Measurements from ENCODE around the gene SS18L1.

SS18L1 gene

GRCh38 chr20:62164879-62165761, 21.6 kb downstream of the SS18L1 start:
- Histone ChIP-seq H3K27me3 (replicated peaks; ENCODE audit: control insufficient read depth, insufficient read depth, low read length) (no peaks in the 10 kb centered on the region), H3K36me3 (ENCODE audit: control insufficient read depth, insufficient read depth, low read length) (peaks cover 35% of the 10 kb centered on the region), H3K4me3 (replicated peaks; ENCODE audit: low read depth, low read length) (no peak overlapping the region)
- no peak for DNase-seq (ENCODE audit: extremely low read depth, insufficient read length)
- TF ChIP-seq CTCF (IDR thresholded peaks at IDR 0.05; ENCODE audit: insufficient read depth, low read length, poor library complexity, severe bottlenecking) = no peak

GRCh38 chr20:62165762-62166399, 22.3 kb downstream of the SS18L1 start:
- DNase-seq (ENCODE audit: extremely low read depth, insufficient read length) = no peak
- H3K4me3 ChIP-seq (replicated peaks; ENCODE audit: low read depth, low read length) = no peak overlapping the region
- TF ChIP-seq CTCF (IDR thresholded peaks at IDR 0.05; ENCODE audit: insufficient read depth, low read length, poor library complexity, severe bottlenecking) = no peak
- H3K36me3 ChIP-seq (ENCODE audit: control insufficient read depth, insufficient read depth, low read length) = peaks cover 32% of the 10 kb centered on the region
- no peaks in the 10 kb centered on the region for H3K27me3 ChIP-seq (replicated peaks; ENCODE audit: control insufficient read depth, insufficient read depth, low read length)

GRCh38 chr20:62167474-62167873, 23.9 kb downstream of the SS18L1 start:
- Histone ChIP-seq H3K36me3 (ENCODE audit: control insufficient read depth, insufficient read depth, low read length) (peaks cover 25% of the 10 kb centered on the region), H3K4me3 (replicated peaks; ENCODE audit: low read depth, low read length) (no peak overlapping the region), H3K27me3 (replicated peaks; ENCODE audit: control insufficient read depth, insufficient read depth, low read length) (no peaks in the 10 kb centered on the region)
- no peak for TF ChIP-seq CTCF (IDR thresholded peaks at IDR 0.05; ENCODE audit: insufficient read depth, low read length, poor library complexity, severe bottlenecking)
- no peak for DNase-seq (ENCODE audit: extremely low read depth, insufficient read length)

GRCh38 chr20:62168061-62168460, 24.5 kb downstream of the SS18L1 start:
- H3K27me3 ChIP-seq (replicated peaks; ENCODE audit: control insufficient read depth, insufficient read depth, low read length) = no peaks in the 10 kb centered on the region
- H3K4me3 ChIP-seq (replicated peaks; ENCODE audit: low read depth, low read length) = no peak overlapping the region
- no peak for DNase-seq (ENCODE audit: extremely low read depth, insufficient read length)
- TF ChIP-seq CTCF (IDR thresholded peaks at IDR 0.05; ENCODE audit: insufficient read depth, low read length, poor library complexity, severe bottlenecking) = no peak
- peaks cover 22% of the 10 kb centered on the region for H3K36me3 ChIP-seq (ENCODE audit: control insufficient read depth, insufficient read depth, low read length)

- Histone ChIP-seq H3K36me3 (ENCODE audit: control insufficient read depth, insufficient read depth, low read length) (peaks cover 21% of the 10 kb centered on the region), H3K4me3 (replicated peaks; ENCODE audit: low read depth, low read length) (no peak overlapping the region), H3K27me3 (replicated peaks; ENCODE audit: control insufficient read depth, insufficient read depth, low read length) (no peaks in the 10 kb centered on the region)
- no peak for TF ChIP-seq CTCF (IDR thresholded peaks at IDR 0.05; ENCODE audit: insufficient read depth, low read length, poor library complexity, severe bottlenecking)
- no peak for DNase-seq (ENCODE audit: extremely low read depth, insufficient read length)
Observed at GRCh38 chr20:62168890-62169435, 25.4 kb downstream of the SS18L1 start.
